GM19351 (cell line): Measurements from ENCODE around the gene NOL4L.
"Not testable (repeated sequence)": the region's sequence is repeated elsewhere in the genome, so short reads cannot be mapped to it uniquely, and the experiment has no call there.

Experiments
- ATAC-seq: cut with Tn5 transposase; IDR thresholded peaks from one replicate; pipeline ENCODE4 v1.9.1; 2021; ENCODE audit warnings: mild to moderate bottlenecking, moderate library complexity; ENCODE audit not compliant: unreplicated experiment

Gene NOL4L

DNA sequence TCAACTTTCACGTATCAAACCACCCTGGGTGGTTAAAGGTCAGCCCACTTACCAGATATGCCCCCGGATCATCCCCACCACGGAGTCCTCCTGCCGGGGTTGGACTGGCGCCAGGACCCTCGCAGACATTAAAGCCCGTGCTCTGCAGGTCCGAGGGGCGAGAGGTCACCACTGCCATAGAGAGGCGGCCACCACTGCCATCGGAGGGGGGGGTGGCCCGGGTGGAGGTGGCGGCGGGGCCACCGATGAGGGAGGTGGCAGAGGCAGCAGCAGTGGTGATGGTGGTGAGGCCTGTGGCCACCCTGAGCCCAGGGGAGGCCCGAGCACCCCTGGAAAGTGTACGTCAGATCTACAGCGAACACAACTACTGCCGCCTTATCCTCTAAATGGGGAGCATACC lies 150.7 kb downstream of the NOL4L start:
- no peak for ATAC-seq

- no peak for ATAC-seq
These were observed 151.7 kb downstream of the NOL4L start for GRCh38 chr20:32433311-32434021.

- no peak for ATAC-seq
These were observed 152.9 kb downstream of the NOL4L start for GRCh38 chr20:32432277-32432676.

DNA sequence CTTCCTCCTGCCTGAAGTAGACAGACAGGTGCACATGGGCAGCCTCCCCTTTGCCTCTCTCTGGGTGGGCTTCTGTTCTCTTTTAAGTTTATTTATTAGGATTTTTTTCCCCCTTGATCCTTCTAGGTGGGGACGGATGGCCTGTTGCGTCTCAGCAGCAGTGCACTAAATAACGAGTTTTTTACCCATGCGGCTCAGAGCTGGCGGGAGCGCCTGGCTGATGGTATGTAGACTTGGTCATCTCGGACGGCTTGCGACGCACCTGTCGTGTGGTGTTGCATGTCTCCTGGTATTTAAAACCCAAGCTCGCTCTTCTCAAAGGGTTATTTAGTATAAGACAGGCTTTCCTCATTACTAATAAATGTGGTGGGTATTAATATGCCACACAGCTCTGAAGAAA lies 153.7 kb downstream of the NOL4L start:
- no peak for ATAC-seq

DNA sequence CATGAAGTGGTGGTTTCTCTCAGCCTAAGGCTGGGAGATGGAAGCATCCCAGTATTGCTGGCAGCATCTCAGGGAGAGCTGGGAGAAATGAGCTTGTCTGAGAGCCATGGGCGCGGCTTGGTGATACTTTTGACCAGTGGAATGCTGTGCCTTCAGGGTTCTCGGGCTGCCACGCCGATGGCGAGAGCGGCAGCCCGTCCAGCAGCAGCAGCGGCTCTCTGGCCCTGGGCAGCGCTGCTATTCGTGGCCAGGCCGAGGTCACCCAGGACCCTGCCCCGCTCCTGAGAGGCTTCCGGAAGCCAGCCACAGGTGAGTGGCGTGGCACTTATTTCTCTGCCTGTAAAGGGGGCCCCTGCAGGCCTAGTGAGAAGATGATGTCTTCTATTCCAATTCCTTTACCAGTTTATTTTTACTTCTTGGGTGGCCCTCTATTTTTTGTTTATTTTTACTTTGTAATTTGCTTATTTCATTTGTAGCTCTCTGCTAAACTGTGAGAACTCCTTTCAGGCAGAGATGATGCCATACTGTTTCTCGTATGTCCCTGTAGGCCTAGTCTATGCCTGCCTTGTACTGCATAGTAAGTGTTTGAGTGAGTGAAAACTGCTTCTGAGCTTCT lies 155.3 kb downstream of the NOL4L start:
- no peak for ATAC-seq

DNA sequence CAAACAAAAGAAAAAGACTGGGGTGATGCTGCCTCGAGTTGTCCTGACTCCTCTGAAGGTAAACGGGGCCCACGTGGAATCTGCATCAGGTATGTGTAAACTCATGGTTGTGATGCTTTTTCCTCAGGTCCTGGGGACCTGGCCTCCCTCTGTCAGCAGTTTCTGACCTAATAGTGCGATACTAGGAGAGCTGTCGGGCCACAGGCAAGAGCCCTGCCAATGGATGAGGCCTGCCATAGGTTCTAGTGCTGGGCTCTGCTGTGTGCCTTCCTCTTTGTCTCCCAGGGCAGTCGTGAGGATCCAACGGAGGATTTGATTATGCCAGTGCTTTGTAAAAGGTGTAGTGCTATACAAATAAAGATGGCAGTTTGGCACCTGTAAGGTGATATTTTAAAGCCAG lies 155.8 kb downstream of the NOL4L start:
- ATAC-seq = no peak

- no peak for ATAC-seq
These were observed 157.1 kb downstream of the NOL4L start for GRCh38 chr20:32427996-32428395.

DNA sequence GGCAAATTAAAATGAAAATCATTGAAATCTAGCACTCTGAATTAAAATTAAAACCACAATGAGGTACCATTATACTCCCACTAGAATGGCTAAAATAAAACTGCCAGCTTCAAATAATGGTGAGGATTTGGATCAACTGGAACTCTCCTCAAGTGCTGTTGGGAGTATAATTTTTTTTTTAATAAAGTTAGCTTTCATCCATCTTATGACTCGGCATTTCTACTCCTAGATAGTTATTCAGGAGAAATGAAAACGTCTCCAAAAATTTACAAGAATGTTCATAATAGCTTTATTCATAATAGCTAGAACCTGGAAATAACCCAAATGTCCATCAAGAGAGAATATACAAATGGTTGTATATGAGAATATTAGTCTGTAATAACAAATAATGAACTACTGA lies 163.8 kb downstream of the NOL4L start:
- no peak for ATAC-seq

DNA sequence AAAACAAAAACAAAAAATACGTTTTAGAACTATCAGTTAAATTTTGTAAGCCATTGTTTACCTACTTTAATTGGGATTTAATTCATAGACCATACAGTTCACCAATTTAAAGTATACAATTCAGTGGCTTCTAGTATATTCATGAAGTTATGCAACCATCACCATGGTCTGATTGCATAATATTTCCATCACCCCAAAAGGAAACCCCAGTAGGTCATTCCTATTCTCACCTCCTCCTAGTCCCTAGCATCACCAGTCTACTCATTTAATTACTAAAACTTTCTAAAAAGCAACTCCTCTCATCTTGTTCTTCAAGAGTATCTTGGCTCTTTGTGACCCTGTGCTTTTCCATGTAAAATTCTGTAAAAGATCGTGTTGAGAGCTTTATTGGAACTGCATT lies 166.8 kb downstream of the NOL4L start:
- ATAC-seq = no peak

GRCh38 chr20:32416206-32416605 lies 168.9 kb downstream of the NOL4L start:
- no peak for ATAC-seq

GRCh38 chr20:32415494-32415893 lies 169.6 kb downstream of the NOL4L start:
- ATAC-seq = no peak

GRCh38 chr20:32411955-32412706 lies 173.0 kb downstream of the NOL4L start:
- no peak for ATAC-seq

- not testable (repeated sequence) for ATAC-seq
These were observed 177.9 kb downstream of the NOL4L start for GRCh38 chr20:32407131-32407750.

- ATAC-seq = no peak
These were observed 178.4 kb downstream of the NOL4L start for GRCh38 chr20:32406701-32407100.

DNA sequence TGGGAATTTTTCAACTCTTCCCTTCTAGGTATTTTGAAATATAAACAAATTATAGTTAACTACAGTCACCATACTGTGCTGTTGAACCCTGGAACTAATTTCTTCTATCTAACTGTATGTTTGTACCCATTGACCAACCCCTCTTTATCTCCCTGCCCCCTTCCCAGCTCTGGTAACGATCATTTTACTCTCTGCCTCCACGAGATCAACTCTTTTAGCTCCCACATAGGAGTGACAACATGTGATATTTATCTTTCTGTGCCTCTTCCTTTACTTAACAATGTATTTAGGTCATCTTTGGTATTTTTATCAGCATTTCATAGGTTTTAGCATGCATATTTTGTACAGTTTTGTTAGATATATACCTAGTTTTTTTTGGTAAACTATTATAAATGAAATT lies 181.1 kb downstream of the NOL4L start:
- ATAC-seq = no peak

GRCh38 chr20:32400476-32400875 lies 184.7 kb downstream of the NOL4L start:
- no peak for ATAC-seq

DNA sequence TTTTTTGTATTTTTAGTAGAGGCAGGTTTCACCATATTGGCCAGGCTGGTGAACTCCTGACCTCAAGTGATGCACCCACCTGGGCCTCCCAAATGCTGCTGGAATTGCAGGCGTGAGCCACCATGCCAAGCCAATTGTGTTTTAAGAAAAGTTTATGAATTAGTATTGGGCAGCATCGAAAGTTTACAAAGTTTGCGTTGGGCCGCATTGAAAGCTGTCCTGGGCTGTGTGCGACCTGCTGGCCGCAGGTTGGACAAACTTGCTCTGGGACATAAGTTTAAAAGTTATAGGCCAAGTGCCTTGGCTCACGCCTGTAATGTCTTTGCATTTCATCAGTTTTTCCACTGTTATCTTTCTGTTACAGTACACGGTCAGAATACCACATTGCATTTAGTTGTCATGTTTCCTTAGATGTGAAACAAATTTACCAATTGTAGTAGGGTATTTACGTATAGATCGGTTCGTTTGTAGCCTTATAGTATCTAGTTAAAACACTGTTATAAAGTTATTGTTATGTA lies 187.5 kb downstream of the NOL4L start:
- ATAC-seq = no peak

DNA sequence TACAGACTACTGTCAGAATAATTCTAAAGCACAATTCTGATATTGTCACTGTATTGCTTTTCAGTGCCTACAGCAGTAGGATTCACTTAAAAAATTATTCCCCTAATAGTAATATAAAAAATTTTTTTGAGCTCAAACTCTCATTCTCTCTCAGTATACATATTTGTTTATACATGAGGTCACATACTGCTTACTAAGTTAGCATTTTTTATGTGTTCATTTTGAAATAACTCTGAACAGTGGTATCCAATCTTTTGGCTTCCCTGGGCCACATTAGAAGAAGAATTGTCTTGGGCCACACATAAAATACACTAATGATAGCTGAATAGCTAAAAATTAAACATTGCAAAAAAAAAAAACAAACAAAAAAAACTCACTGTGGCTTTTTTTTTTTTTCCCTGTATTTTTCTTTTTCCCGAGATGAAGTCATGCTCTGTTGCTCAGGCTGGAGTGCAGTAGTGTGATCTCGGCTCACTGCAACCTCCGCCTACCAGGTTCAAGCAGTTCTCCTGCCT lies 188.4 kb downstream of the NOL4L start:
- no peak for ATAC-seq

GRCh38 chr20:32395066-32395465 lies 190.1 kb downstream of the NOL4L start:
- no peak for ATAC-seq
